GM12875 (cell line): ENCODE results near the gene CFH.
"Not testable (repeated sequence)": the region's sequence is repeated elsewhere in the genome, so short reads cannot be mapped to it uniquely, and the experiment has no call there.

Source experiments
- H3K4me3 ChIP-seq: one replicate; pipeline ENCODE4 v1.5.1; 2011; ENCODE audit warnings: low read depth, low read length, control low read depth
- CTCF ChIP-seq: IDR thresholded peaks from 2 replicates; pipeline ENCODE4 v1.5.1; 2011; ENCODE audit warnings: low read depth, mild to moderate bottlenecking, control low read depth, inconsistent platforms, low read length, moderate library complexity, borderline replicate concordance; ENCODE audit not compliant: insufficient read depth

Gene CFH

DNA sequence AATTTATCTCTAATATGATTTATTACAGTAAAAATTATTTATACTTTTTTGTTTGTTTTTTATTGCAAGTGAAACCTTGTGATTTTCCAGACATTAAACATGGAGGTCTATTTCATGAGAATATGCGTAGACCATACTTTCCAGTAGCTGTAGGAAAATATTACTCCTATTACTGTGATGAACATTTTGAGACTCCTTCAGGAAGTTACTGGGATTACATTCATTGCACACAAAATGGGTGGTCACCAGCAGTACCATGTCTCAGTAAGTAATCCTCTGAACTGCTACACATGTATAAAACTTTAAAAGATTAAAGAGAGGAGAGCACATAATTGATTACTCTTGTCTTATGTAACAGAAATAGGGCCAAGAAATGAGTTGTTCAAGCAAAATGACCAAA, 127.2 kb downstream of the CFH start:
- no peak overlapping the region for H3K4me3 ChIP-seq
- no peak for TF ChIP-seq CTCF

- not testable (repeated sequence) for H3K4me3 ChIP-seq
Observed at GRCh38 chr1:196791252-196791651, 139.4 kb downstream of the CFH start.

- H3K4me3 ChIP-seq = not testable (repeated sequence)
Observed at GRCh38 chr1:196794103-196794502, 142.3 kb downstream of the CFH start.
